ENCODE results near the gene CCDC18.
"Not testable (repeated sequence)": the region's sequence is repeated elsewhere in the genome, so short reads cannot be mapped to it uniquely, and the experiment has no call there.

Gene CCDC18

GRCh38 chr1:93238425-93238824 lies 57.9 kb downstream of the CCDC18 start:
- no peak for DNase-seq (ENCODE audit: low read depth in 2 of 2, low spot score in 1 of 2)

GRCh38 chr1:93239863-93240262 lies 59.3 kb downstream of the CCDC18 start:
- DNase-seq (ENCODE audit: low read depth in 2 of 2, low spot score in 1 of 2) = no peak

- DNase-seq (ENCODE audit: low read depth in 2 of 2, low spot score in 1 of 2) = not testable (repeated sequence)
These were observed 62.7 kb downstream of the CCDC18 start for GRCh38 chr1:93243233-93243632.

- DNase-seq (ENCODE audit: low read depth in 2 of 2, low spot score in 1 of 2) = no peak
These were observed 64.0 kb downstream of the CCDC18 start for GRCh38 chr1:93244298-93245069.

GRCh38 chr1:93251966-93252365 lies 71.4 kb downstream of the CCDC18 start:
- DNase-seq (ENCODE audit: low read depth in 2 of 2, low spot score in 1 of 2) = no peak

- no peak for DNase-seq (ENCODE audit: low read depth in 2 of 2, low spot score in 1 of 2)
These were observed 72.1 kb downstream of the CCDC18 start for GRCh38 chr1:93252598-93252997.

- DNase-seq (ENCODE audit: low read depth in 2 of 2, low spot score in 1 of 2) = no peak
These were observed 73.0 kb downstream of the CCDC18 start for GRCh38 chr1:93253516-93253915.

GRCh38 chr1:93255222-93256079 lies 74.9 kb downstream of the CCDC18 start:
- no peak for DNase-seq (ENCODE audit: low read depth in 2 of 2, low spot score in 1 of 2)

GRCh38 chr1:93256433-93256832 lies 75.9 kb downstream of the CCDC18 start:
- DNase-seq (ENCODE audit: low read depth in 2 of 2, low spot score in 1 of 2) = no peak

GRCh38 chr1:93257889-93258288 lies 77.4 kb downstream of the CCDC18 start:
- no peak for DNase-seq (ENCODE audit: low read depth in 2 of 2, low spot score in 1 of 2)

GRCh38 chr1:93260726-93261125 lies 80.2 kb downstream of the CCDC18 start:
- not testable (repeated sequence) for DNase-seq (ENCODE audit: low read depth in 2 of 2, low spot score in 1 of 2)

- DNase-seq (ENCODE audit: low read depth in 2 of 2, low spot score in 1 of 2) = no peak
These were observed 82.1 kb downstream of the CCDC18 start for GRCh38 chr1:93262645-93263044.

GRCh38 chr1:93268888-93269287 lies 88.4 kb downstream of the CCDC18 start:
- not testable (repeated sequence) for DNase-seq (ENCODE audit: low read depth in 2 of 2, low spot score in 1 of 2)

GRCh38 chr1:93275262-93275633 lies 94.7 kb downstream of the CCDC18 start:
- not testable (repeated sequence) for DNase-seq (ENCODE audit: low read depth in 2 of 2, low spot score in 1 of 2)

GRCh38 chr1:93275634-93276295 lies 95.2 kb downstream of the CCDC18 start:
- DNase-seq (ENCODE audit: low read depth in 2 of 2, low spot score in 1 of 2) = no peak

GRCh38 chr1:93277530-93277929 lies 97.0 kb downstream of the CCDC18 start:
- DNase-seq (ENCODE audit: low read depth in 2 of 2, low spot score in 1 of 2) = not testable (repeated sequence)

- DNase-seq (ENCODE audit: low read depth in 2 of 2, low spot score in 1 of 2) = no peak
These were observed 103.0 kb downstream of the CCDC18 start for GRCh38 chr1:93283496-93283895.

GRCh38 chr1:93288558-93288957 lies 108.0 kb downstream of the CCDC18 start:
- no peak for DNase-seq (ENCODE audit: low read depth in 2 of 2, low spot score in 1 of 2)

GRCh38 chr1:93296555-93297154 lies 116.1 kb downstream of the CCDC18 start:
- no peak for DNase-seq (ENCODE audit: low read depth in 2 of 2, low spot score in 1 of 2)

GRCh38 chr1:93301131-93301530 lies 120.6 kb downstream of the CCDC18 start:
- no peak for DNase-seq (ENCODE audit: low read depth in 2 of 2, low spot score in 1 of 2)

- DNase-seq (ENCODE audit: low read depth in 2 of 2, low spot score in 1 of 2) = no peak
These were observed 121.6 kb downstream of the CCDC18 start for GRCh38 chr1:93302078-93302477.
